ENCODE data around the gene VASN.

The VASN gene

DNA sequence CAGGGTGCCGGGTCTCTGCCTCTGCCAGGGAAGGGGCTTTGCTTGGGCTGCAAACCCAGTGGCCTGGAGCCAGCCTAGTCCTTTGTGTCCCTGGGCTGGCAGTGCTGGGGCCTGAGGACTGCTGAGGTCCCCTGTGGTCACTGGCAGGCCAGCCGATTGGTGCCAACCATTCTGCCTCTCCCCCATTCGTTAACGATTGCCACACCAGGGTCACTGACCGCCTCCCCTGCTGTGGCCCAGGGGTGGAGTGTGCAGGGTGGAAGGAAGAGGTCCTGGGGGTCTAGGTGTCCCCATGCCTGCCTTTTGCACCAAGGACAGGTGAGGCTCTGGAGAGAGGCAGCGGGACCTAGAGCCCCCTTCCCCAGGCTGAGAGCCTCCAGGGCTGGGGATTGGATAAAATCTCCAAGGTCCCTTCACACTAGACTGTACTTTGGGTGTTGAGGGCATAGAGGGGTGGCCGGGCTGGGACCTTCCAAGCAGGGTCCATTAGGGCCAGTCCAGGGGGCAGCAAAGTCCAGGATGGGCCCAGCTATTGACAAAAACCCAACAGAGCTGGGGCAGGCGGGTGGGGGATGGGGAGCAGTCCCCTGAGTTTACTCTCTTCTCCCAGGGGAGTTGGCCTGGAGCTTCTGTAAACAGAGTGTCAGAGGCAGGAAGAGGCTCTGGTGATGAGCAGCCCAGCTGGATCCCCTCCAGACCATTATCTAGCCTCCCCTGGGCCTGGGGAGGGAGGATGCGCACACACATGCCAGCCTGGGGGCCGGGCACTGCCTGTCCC is 1.1 kb downstream of the VASN start:
- TF ChIP-seq, protein P1, sequence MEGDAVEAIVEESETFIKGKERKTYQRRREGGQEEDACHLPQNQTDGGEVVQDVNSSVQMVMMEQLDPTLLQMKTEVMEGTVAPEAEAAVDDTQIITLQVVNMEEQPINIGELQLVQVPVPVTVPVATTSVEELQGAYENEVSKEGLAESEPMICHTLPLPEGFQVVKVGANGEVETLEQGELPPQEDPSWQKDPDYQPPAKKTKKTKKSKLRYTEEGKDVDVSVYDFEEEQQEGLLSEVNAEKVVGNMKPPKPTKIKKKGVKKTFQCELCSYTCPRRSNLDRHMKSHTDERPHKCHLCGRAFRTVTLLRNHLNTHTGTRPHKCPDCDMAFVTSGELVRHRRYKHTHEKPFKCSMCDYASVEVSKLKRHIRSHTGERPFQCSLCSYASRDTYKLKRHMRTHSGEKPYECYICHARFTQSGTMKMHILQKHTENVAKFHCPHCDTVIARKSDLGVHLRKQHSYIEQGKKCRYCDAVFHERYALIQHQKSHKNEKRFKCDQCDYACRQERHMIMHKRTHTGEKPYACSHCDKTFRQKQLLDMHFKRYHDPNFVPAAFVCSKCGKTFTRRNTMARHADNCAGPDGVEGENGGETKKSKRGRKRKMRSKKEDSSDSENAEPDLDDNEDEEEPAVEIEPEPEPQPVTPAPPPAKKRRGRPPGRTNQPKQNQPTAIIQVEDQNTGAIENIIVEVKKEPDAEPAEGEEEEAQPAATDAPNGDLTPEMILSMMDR (IDR thresholded peaks at IDR 0.05; ENCODE audit: low read depth, low read length, missing control alignments): no peak
- peak overlapping the region; percentile 97 for H3K4me3 ChIP-seq (replicated peaks; ENCODE audit: low read depth, low read length)
- DNase-seq (ENCODE audit: extremely low read depth, low read depth): no peak

- TF ChIP-seq, protein P1 (IDR thresholded peaks at IDR 0.05; ENCODE audit: low read depth, low read length, missing control alignments): no peak
- DNase-seq (ENCODE audit: extremely low read depth, low read depth): no peak
- peak overlapping the region; percentile 97 for H3K4me3 ChIP-seq (replicated peaks; ENCODE audit: low read depth, low read length)
Measured at GRCh38 chr16:4373356-4373908, 1.8 kb downstream of the VASN start.

GRCh38 chr16:4373909-4374742 is 2.5 kb downstream of the VASN start:
- DNase-seq (ENCODE audit: extremely low read depth, low read depth): no peak
- TF ChIP-seq, protein P1 (IDR thresholded peaks at IDR 0.05; ENCODE audit: low read depth, low read length, missing control alignments): no peak
- H3K4me3 ChIP-seq (replicated peaks; ENCODE audit: low read depth, low read length): peak overlapping the region; percentile 97

DNA sequence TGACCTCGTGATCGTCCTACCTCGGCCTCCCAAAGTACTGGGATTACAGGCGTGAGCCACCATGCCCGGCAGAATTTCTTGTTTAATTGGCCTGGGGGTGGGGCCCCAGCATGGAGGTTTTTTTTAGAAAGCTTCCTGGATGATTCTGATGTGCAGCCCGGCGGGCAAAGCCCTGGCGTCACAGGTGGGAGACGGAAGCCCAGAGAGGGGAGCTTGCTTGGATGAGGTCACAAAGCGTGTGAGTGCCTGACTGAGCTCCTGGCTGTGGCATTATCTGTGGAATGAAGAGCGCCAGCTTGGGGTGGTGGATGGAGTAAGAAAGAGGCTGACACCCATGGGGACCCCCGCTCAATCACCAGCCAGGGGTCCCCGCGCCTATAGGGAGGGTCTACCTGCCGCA is 4.1 kb downstream of the VASN start:
- no peak for DNase-seq (ENCODE audit: extremely low read depth, low read depth)

DNA sequence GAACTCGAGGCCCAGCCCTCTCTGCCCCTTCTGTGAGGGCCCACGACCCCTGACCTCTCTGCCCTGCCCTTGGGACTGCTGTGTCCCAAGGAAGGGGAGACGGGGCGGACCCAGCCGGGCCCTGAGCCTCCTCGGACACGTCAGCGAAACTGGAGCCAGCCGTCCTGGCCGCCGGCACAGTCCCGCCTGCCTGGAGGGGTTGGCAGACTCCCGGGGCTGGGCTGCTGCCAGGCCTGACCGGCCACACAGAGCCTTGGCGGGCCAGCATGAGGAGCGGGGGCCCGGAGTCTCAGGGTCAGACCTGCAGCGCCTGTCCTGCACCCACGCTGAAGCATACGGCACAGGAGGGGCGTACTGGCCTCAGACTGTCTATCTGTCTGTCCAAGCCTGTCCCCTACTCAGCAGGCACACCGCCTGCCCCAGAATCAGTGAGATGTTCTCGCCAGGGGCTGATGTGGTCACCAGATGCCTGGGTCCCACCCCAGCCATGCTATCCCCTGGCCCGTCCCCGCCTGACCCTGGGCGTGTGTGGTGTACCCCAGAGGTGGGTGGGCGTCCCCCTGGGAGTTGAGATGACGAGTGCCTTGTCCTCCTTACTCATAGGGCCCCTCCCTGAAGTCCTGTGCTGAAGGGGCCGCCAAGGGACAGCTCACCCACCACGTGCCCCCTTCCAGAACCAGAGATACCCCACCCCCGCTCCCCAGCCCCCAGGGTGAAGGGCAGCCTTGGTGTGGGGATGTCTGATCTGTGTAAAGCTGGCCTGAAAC is 4.7 kb downstream of the VASN start:
- DNase-seq (ENCODE audit: extremely low read depth, low read depth): no peak
- TF ChIP-seq, protein P1 (IDR thresholded peaks at IDR 0.05; ENCODE audit: low read depth, low read length, missing control alignments): no peak
- peak overlapping the region; percentile 24 for H3K4me3 ChIP-seq (replicated peaks; ENCODE audit: low read depth, low read length)

More for the DNA sequence above, 4.1 kb downstream of the VASN start:
- TF ChIP-seq, protein P1 (IDR thresholded peaks at IDR 0.05; ENCODE audit: low read depth, low read length, missing control alignments): no peak
- peak overlapping the region; percentile 24 for H3K4me3 ChIP-seq (replicated peaks; ENCODE audit: low read depth, low read length)

DNA sequence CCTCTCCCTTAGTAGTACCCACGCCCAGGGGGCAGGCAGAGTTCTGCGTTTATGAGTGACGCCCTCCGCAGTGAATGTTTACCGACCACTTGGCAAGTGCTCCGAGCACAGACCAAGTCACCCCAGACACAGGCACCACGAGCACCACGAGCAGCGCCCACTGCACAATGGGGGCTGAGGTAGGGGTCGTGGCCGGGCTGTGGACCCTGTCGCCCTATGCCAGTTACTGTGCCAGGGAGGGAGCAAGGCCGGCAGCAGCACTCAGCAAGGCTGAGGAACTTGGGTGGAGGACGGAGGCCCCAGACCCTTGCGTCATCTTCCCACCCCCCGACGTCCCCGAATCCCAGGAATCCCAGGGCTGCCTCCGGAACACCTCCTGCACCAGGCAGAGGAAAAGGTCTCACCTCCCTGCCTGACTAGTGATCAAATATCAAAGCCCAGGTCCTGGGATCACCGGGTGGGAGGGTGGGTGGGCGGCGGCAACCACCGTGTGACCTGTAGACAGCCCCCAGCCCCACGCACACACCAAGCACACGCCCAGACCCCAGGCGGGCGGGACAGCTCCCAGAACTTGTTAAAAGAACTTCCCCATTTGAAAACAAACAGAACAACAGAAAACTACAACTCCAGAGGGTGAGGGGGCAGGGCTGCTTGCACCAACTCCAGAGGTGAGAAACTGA is 5.4 kb downstream of the VASN start:
- no peak for DNase-seq (ENCODE audit: extremely low read depth, low read depth)
- TF ChIP-seq, protein P1 (IDR thresholded peaks at IDR 0.05; ENCODE audit: low read depth, low read length, missing control alignments): no peak
- peak overlapping the region; percentile 24 for H3K4me3 ChIP-seq (replicated peaks; ENCODE audit: low read depth, low read length)

All from HFF-Myc (cell line).